ENCODE results near the gene NKD1.

GRCh38 chr16:50673496-50674275 is 125.5 kb downstream of the NKD1 start:
- TF ChIP-seq CTCF (IDR thresholded peaks at IDR 0.05; ENCODE audit: low read depth, low read length) (no peak), EZH2phosphoT487 (IDR thresholded peaks at IDR 0.05; ENCODE audit: low read depth) (no peak)
